ENCODE measurements around the gene GPC5. TPM values are rescaled to one million over a fixed set of nuclear protein-coding genes. Genes with fewer than 3 reads are reported as not detected.

The GPC5 gene
- polyA plus RNA-seq, 3 donors from 2014 or later: 0.58 TPM; not detected in 2

GRCh38 chr13:92649140-92649813, 1250.9 kb downstream of the GPC5 start:
- no peak overlapping the region for H3K4me3 Mint-ChIP-seq
- no peaks in the 10 kb centered on the region for H3K27me3 Mint-ChIP-seq (ENCODE audit: low read depth in 3 of 3)
- DNase-seq: no peak
- H3K9me3 Mint-ChIP-seq: peaks cover 2 to 12% (median 7%) of the 10 kb centered on the region in 6 donors
- no peaks in the 10 kb centered on the region for H3K4me1 Mint-ChIP-seq
- H3K36me3 Mint-ChIP-seq: no peaks in the 10 kb centered on the region
- no peak overlapping the region for H3K27ac Mint-ChIP-seq

- H3K36me3 Mint-ChIP-seq: peaks cover 0 to 4% (median 0%) of the 10 kb centered on the region in 3 donors
- peaks cover 12 to 42% (median 20%) of the 10 kb centered on the region in 6 donors for H3K9me3 Mint-ChIP-seq
Observed at GRCh38 chr13:92656103-92656502, 1257.7 kb downstream of the GPC5 start.

GRCh38 chr13:92656648-92657047, 1258.2 kb downstream of the GPC5 start:
- DNase-seq: no peak
- Mint-ChIP-seq H3K27ac (no peak overlapping the region), H3K9me3 (peaks cover 12 to 44% (median 20%) of the 10 kb centered on the region in 6 donors), H3K4me3 (no peak overlapping the region), H3K36me3 (peaks cover 0 to 4% (median 0%) of the 10 kb centered on the region in 3 donors), H3K27me3 (ENCODE audit: low read depth in 3 of 3) (peaks cover 0 to 2% (median 2%) of the 10 kb centered on the region in 3 donors), H3K4me1 (no peaks in the 10 kb centered on the region)

More at GRCh38 chr13:92656103-92656502, 1257.7 kb downstream of the GPC5 start:
- no peak for DNase-seq
- H3K27me3 Mint-ChIP-seq (ENCODE audit: low read depth in 3 of 3): peaks cover 0 to 2% (median 2%) of the 10 kb centered on the region in 3 donors
- H3K27ac Mint-ChIP-seq: no peak overlapping the region
- H3K4me1 Mint-ChIP-seq: no peaks in the 10 kb centered on the region
- no peak overlapping the region for H3K4me3 Mint-ChIP-seq

GRCh38 chr13:92657565-92657964, 1259.1 kb downstream of the GPC5 start:
- Mint-ChIP-seq H3K4me3 (no peak overlapping the region), H3K4me1 (no peaks in the 10 kb centered on the region), H3K36me3 (peaks cover 0 to 4% (median 0%) of the 10 kb centered on the region in 3 donors), H3K27me3 (ENCODE audit: low read depth in 3 of 3) (peaks cover 0 to 2% (median 2%) of the 10 kb centered on the region in 3 donors), H3K27ac (no peak overlapping the region), H3K9me3 (peaks cover 16 to 49% (median 23%) of the 10 kb centered on the region in 6 donors)
- no peak for DNase-seq

- no peak for DNase-seq
- Mint-ChIP-seq H3K4me1 (no peaks in the 10 kb centered on the region), H3K4me3 (no peak overlapping the region), H3K9me3 (peaks cover 14 to 49% (median 21%) of the 10 kb centered on the region in 6 donors), H3K27ac (no peak overlapping the region), H3K27me3 (ENCODE audit: low read depth in 3 of 3) (peaks cover 0 to 2% (median 2%) of the 10 kb centered on the region in 3 donors), H3K36me3 (peaks cover 0 to 4% (median 0%) of the 10 kb centered on the region in 3 donors)
Observed at GRCh38 chr13:92658293-92658692, 1259.9 kb downstream of the GPC5 start.

- no peak for DNase-seq
- Mint-ChIP-seq H3K27ac (no peak overlapping the region), H3K9me3 (peaks cover 8 to 52% (median 16%) of the 10 kb centered on the region in 6 donors), H3K4me3 (no peak overlapping the region), H3K36me3 (peaks cover 0 to 4% (median 0%) of the 10 kb centered on the region in 3 donors), H3K4me1 (no peaks in the 10 kb centered on the region), H3K27me3 (ENCODE audit: low read depth in 3 of 3) (peaks cover 0 to 2% (median 2%) of the 10 kb centered on the region in 3 donors)
Observed at GRCh38 chr13:92661406-92661805, 1263.0 kb downstream of the GPC5 start.

GRCh38 chr13:92668157-92668556, 1269.7 kb downstream of the GPC5 start:
- H3K4me1 Mint-ChIP-seq: no peaks in the 10 kb centered on the region
- H3K4me3 Mint-ChIP-seq: no peak overlapping the region
- H3K27me3 Mint-ChIP-seq (ENCODE audit: low read depth in 3 of 3): no peaks in the 10 kb centered on the region
- H3K27ac Mint-ChIP-seq: no peak overlapping the region
- no peaks in the 10 kb centered on the region for H3K36me3 Mint-ChIP-seq
- DNase-seq: no peak
- peaks cover 14 to 43% (median 29%) of the 10 kb centered on the region in 6 donors for H3K9me3 Mint-ChIP-seq

GRCh38 chr13:92670096-92670495, 1271.7 kb downstream of the GPC5 start:
- no peaks in the 10 kb centered on the region for H3K27me3 Mint-ChIP-seq (ENCODE audit: low read depth in 3 of 3)
- no peaks in the 10 kb centered on the region for H3K4me1 Mint-ChIP-seq
- no peak overlapping the region for H3K4me3 Mint-ChIP-seq
- DNase-seq: no peak
- peaks cover 11 to 51% (median 31%) of the 10 kb centered on the region in 6 donors for H3K9me3 Mint-ChIP-seq
- no peaks in the 10 kb centered on the region for H3K36me3 Mint-ChIP-seq
- H3K27ac Mint-ChIP-seq: no peak overlapping the region

- Mint-ChIP-seq H3K27me3 (ENCODE audit: low read depth in 3 of 3) (no peaks in the 10 kb centered on the region), H3K9me3 (peaks cover 11 to 51% (median 28%) of the 10 kb centered on the region in 6 donors), H3K4me3 (no peak overlapping the region), H3K27ac (no peak overlapping the region), H3K4me1 (no peaks in the 10 kb centered on the region), H3K36me3 (no peaks in the 10 kb centered on the region)
- DNase-seq: no peak
Observed at GRCh38 chr13:92671821-92672220, 1273.4 kb downstream of the GPC5 start.

GRCh38 chr13:92676246-92676645, 1277.8 kb downstream of the GPC5 start:
- no peak overlapping the region for H3K4me3 Mint-ChIP-seq
- no peaks in the 10 kb centered on the region for H3K36me3 Mint-ChIP-seq
- peaks cover 0 to under 1% (median 0%) of the 10 kb centered on the region in 3 donors for H3K27me3 Mint-ChIP-seq (ENCODE audit: low read depth in 3 of 3)
- no peak overlapping the region for H3K27ac Mint-ChIP-seq
- H3K9me3 Mint-ChIP-seq: peaks cover 10 to 41% (median 23%) of the 10 kb centered on the region in 6 donors
- DNase-seq: no peak
- H3K4me1 Mint-ChIP-seq: no peaks in the 10 kb centered on the region

- Mint-ChIP-seq H3K36me3 (no peaks in the 10 kb centered on the region), H3K9me3 (peaks cover 16 to 38% (median 21%) of the 10 kb centered on the region in 6 donors), H3K4me3 (no peak overlapping the region), H3K27me3 (ENCODE audit: low read depth in 3 of 3) (peaks cover 0 to 2% (median 0%) of the 10 kb centered on the region in 3 donors), H3K4me1 (no peaks in the 10 kb centered on the region), H3K27ac (no peak overlapping the region)
- no peak for DNase-seq
Observed at GRCh38 chr13:92677571-92677970, 1279.2 kb downstream of the GPC5 start.

GRCh38 chr13:92679602-92680001, 1281.2 kb downstream of the GPC5 start:
- Mint-ChIP-seq H3K4me1 (no peaks in the 10 kb centered on the region), H3K27me3 (ENCODE audit: low read depth in 3 of 3) (peaks cover 0 to 2% (median 0%) of the 10 kb centered on the region in 3 donors), H3K4me3 (no peak overlapping the region), H3K36me3 (no peaks in the 10 kb centered on the region), H3K9me3 (peaks cover 11 to 38% (median 15%) of the 10 kb centered on the region in 6 donors), H3K27ac (no peak overlapping the region)
- DNase-seq: no peak

GRCh38 chr13:92681239-92681638, 1282.8 kb downstream of the GPC5 start:
- Mint-ChIP-seq H3K4me3 (no peak overlapping the region), H3K36me3 (no peaks in the 10 kb centered on the region), H3K27me3 (ENCODE audit: low read depth in 3 of 3) (peaks cover 0 to 2% (median 0%) of the 10 kb centered on the region in 3 donors), H3K9me3 (peaks cover 12 to 45% (median 17%) of the 10 kb centered on the region in 6 donors), H3K27ac (no peak overlapping the region), H3K4me1 (no peaks in the 10 kb centered on the region)
- DNase-seq: no peak

- no peak overlapping the region for H3K27ac Mint-ChIP-seq
- H3K4me3 Mint-ChIP-seq: no peak overlapping the region
- DNase-seq: no peak
- H3K4me1 Mint-ChIP-seq: no peaks in the 10 kb centered on the region
- H3K9me3 Mint-ChIP-seq: peaks cover 10 to 39% (median 16%) of the 10 kb centered on the region in 6 donors
- H3K36me3 Mint-ChIP-seq: no peaks in the 10 kb centered on the region
- H3K27me3 Mint-ChIP-seq (ENCODE audit: low read depth in 3 of 3): peaks cover 0 to 2% (median 0%) of the 10 kb centered on the region in 3 donors
Observed at GRCh38 chr13:92682832-92683517, 1284.6 kb downstream of the GPC5 start.

All from immature natural killer cell (primary cell).